HEK293 (cell line): Measurements from ENCODE around the gene CHKA.

Experiments used
- CTCF ChIA-PET: fragments of 350-600 bp; formaldehyde crosslinking; extraction: SDS; loops from one replicate; lab custom pipeline; 2021; ENCODE audit warnings: antibody characterized with exemption; lab: Yijun Ruan, JAX
- POLR2A ChIA-PET: fragments of 300-600 bp; formaldehyde crosslinking; extraction: SDS; loops from one replicate; lab custom pipeline; 2020; ENCODE audit warnings: antibody characterized with exemption, inconsistent platforms; lab: Yijun Ruan, JAX
- H3K27ac ChIP-seq: fragments of 200-500 bp; sonication (Bioruptor generic); 2 replicates; pipeline ENCODE4 v1.5.1; 2014; ENCODE audit warnings: low read depth, low read length, control low read depth, inconsistent platforms; ENCODE audit errors: extremely low read depth
- H3K36me3 ChIP-seq, 2 experiments: fragments of 200-500 bp in 1 of 2; sonication (Bioruptor generic) in 1 of 2; 1 replicate in 1 of 2; 2 replicates in 1 of 2; pipeline ENCODE4 v1.5.1; 2014 to 2017; ENCODE audit warnings: inconsistent platforms in 2 of 2, low read length in 2 of 2; ENCODE audit not compliant: control insufficient read depth in 2 of 2, insufficient read depth in 1 of 2
- H3K4me1 ChIP-seq: fragments of 200-500 bp; sonication (Bioruptor generic); 2 replicates; pipeline ENCODE4 v1.5.1; 2014; ENCODE audit warnings: mild to moderate bottlenecking, low read length, inconsistent platforms; ENCODE audit not compliant: control insufficient read depth, insufficient read depth
- H3K4me3 ChIP-seq: 2 replicates; pipeline ENCODE4 v1.5.1; 2011; ENCODE audit warnings: low read depth, mild to moderate bottlenecking, control low read depth, low read length, moderate library complexity
- H3K9me3 ChIP-seq: fragments of 200-500 bp; sonication (Bioruptor generic); 2 replicates; pipeline ENCODE4 v1.5.1; 2014; ENCODE audit warnings: low read depth, low read length, inconsistent platforms; ENCODE audit not compliant: control insufficient read depth, insufficient read depth
- BCL11B ChIP-seq: fragments of 450-650 bp; formaldehyde crosslinking; IDR thresholded peaks from 2 replicates; pipeline ENCODE4 v1.5.1; 2016; ENCODE audit warnings: low read depth, missing biosample characterization, missing genetic modification characterization
- FEZF1 ChIP-seq: fragments of 450-650 bp; formaldehyde crosslinking; IDR thresholded peaks from 2 replicates; pipeline ENCODE4 v1.5.1; 2016; ENCODE audit warnings: missing biosample characterization, missing genetic modification characterization
- GLIS1 ChIP-seq: fragments of 450-650 bp; formaldehyde crosslinking; IDR thresholded peaks from 2 replicates; pipeline ENCODE4 v1.5.1; 2016; ENCODE audit warnings: missing biosample characterization, missing genetic modification characterization
- KLF1 ChIP-seq: fragments of 450-650 bp; formaldehyde crosslinking; IDR thresholded peaks from 2 replicates; pipeline ENCODE4 v1.5.1; 2016; ENCODE audit warnings: missing biosample characterization, missing genetic modification characterization
- MYNN ChIP-seq: fragments of 450-650 bp; formaldehyde crosslinking; IDR thresholded peaks from 2 replicates; pipeline ENCODE4 v1.5.1; 2016; ENCODE audit warnings: missing biosample characterization, missing genetic modification characterization, borderline replicate concordance
- MZF1 ChIP-seq: fragments of 450-650 bp; formaldehyde crosslinking; IDR thresholded peaks from 2 replicates; pipeline ENCODE4 v1.5.1; 2017; ENCODE audit warnings: missing biosample characterization, missing genetic modification characterization, borderline replicate concordance
- OSR2 ChIP-seq: fragments of 450-650 bp; formaldehyde crosslinking; IDR thresholded peaks from 2 replicates; pipeline ENCODE4 v1.5.1; 2016; ENCODE audit warnings: missing biosample characterization, missing genetic modification characterization
- SALL2 ChIP-seq: fragments of 450-650 bp; formaldehyde crosslinking; IDR thresholded peaks from 2 replicates; pipeline ENCODE4 v1.5.0; 2017; ENCODE audit warnings: missing biosample characterization, mild to moderate bottlenecking, missing genetic modification characterization, borderline replicate concordance
- TCF7L2 ChIP-seq: IDR thresholded peaks from 2 replicates; pipeline ENCODE4 v1.6.1; 2011; ENCODE audit warnings: low read depth, mild to moderate bottlenecking, inconsistent platforms, low read length, moderate library complexity, borderline replicate concordance
- TRIM28 ChIP-seq: IDR thresholded peaks from 2 replicates; pipeline ENCODE4 v1.6.1; 2011; ENCODE audit warnings: low read length, control low read depth, borderline replicate concordance
- YY1 ChIP-seq: fragments of 450-650 bp; formaldehyde crosslinking; IDR thresholded peaks from 2 replicates; pipeline ENCODE4 v1.5.1; 2018; ENCODE audit warnings: missing biosample characterization, missing genetic modification characterization
- ZBTB20 ChIP-seq: fragments of 450-650 bp; formaldehyde crosslinking; IDR thresholded peaks from 2 replicates; pipeline ENCODE4 v1.5.1; 2016; ENCODE audit warnings: missing biosample characterization, missing genetic modification characterization
- ZBTB7A ChIP-seq: fragments of 450-650 bp; formaldehyde crosslinking; IDR thresholded peaks from 2 replicates; pipeline ENCODE4 v1.5.1; 2016; ENCODE audit warnings: low read depth, missing biosample characterization, missing genetic modification characterization
- ZFHX2 ChIP-seq: fragments of 450-650 bp; formaldehyde crosslinking; conservative IDR thresholded peaks from 2 replicates; pipeline ENCODE4 v1.5.1; 2016; ENCODE audit warnings: missing biosample characterization, missing genetic modification characterization
- ZIC2 ChIP-seq: fragments of 450-650 bp; formaldehyde crosslinking; IDR thresholded peaks from 2 replicates; pipeline ENCODE4 v1.5.1; 2016; ENCODE audit warnings: missing biosample characterization, missing genetic modification characterization
- ZNF10 ChIP-seq: fragments of 450-650 bp; formaldehyde crosslinking; IDR thresholded peaks from 2 replicates; pipeline ENCODE4 v1.5.1; 2017; ENCODE audit warnings: missing biosample characterization, missing genetic modification characterization
- ZNF138 ChIP-seq: fragments of 450-650 bp; formaldehyde crosslinking; IDR thresholded peaks from 2 replicates; pipeline ENCODE4 v1.5.1; 2016; ENCODE audit warnings: missing biosample characterization, missing genetic modification characterization, borderline replicate concordance
- ZNF157 ChIP-seq: fragments of 450-650 bp; formaldehyde crosslinking; IDR thresholded peaks from 2 replicates; pipeline ENCODE4 v1.5.1; 2016; ENCODE audit warnings: missing biosample characterization, missing genetic modification characterization
- ZNF174 ChIP-seq: fragments of 450-650 bp; formaldehyde crosslinking; IDR thresholded peaks from 2 replicates; pipeline ENCODE4 v1.5.0; 2017; ENCODE audit warnings: missing biosample characterization, mild to moderate bottlenecking, missing genetic modification characterization
- ZNF175 ChIP-seq: fragments of 450-650 bp; formaldehyde crosslinking; IDR thresholded peaks from 2 replicates; pipeline ENCODE4 v1.5.1; 2016; ENCODE audit warnings: missing biosample characterization, missing genetic modification characterization
- ZNF202 ChIP-seq: fragments of 450-650 bp; formaldehyde crosslinking; IDR thresholded peaks from 2 replicates; pipeline ENCODE4 v1.5.1; 2016; ENCODE audit warnings: missing biosample characterization, missing genetic modification characterization, borderline replicate concordance
- ZNF473 ChIP-seq: fragments of 450-650 bp; formaldehyde crosslinking; IDR thresholded peaks from 2 replicates; pipeline ENCODE4 v1.5.1; 2017; ENCODE audit warnings: missing biosample characterization, missing genetic modification characterization
- ZNF654 ChIP-seq: fragments of 450-650 bp; formaldehyde crosslinking; IDR thresholded peaks from 2 replicates; pipeline ENCODE4 v1.5.1; 2016; ENCODE audit warnings: low read depth, missing biosample characterization, missing genetic modification characterization
- ZNF776 ChIP-seq: fragments of 450-650 bp; formaldehyde crosslinking; IDR thresholded peaks from 2 replicates; pipeline ENCODE4 v1.5.0; 2017; ENCODE audit warnings: missing biosample characterization, missing genetic modification characterization, borderline replicate concordance
- ZNF777 ChIP-seq: fragments of 450-650 bp; formaldehyde crosslinking; IDR thresholded peaks from 2 replicates; pipeline ENCODE4 v1.5.1; 2017; ENCODE audit warnings: missing biosample characterization, missing genetic modification characterization, borderline replicate concordance
- ZNF791 ChIP-seq: fragments of 450-650 bp; formaldehyde crosslinking; IDR thresholded peaks from 2 replicates; pipeline ENCODE4 v1.5.1; 2016; ENCODE audit warnings: missing biosample characterization, missing genetic modification characterization
- ZNF837 ChIP-seq: fragments of 450-650 bp; formaldehyde crosslinking; IDR thresholded peaks from 2 replicates; pipeline ENCODE4 v1.5.1; 2016; ENCODE audit warnings: missing biosample characterization, missing genetic modification characterization
- ZSCAN23 ChIP-seq: fragments of 450-650 bp; formaldehyde crosslinking; IDR thresholded peaks from 2 replicates; pipeline ENCODE4 v1.5.1; 2016; ENCODE audit warnings: missing biosample characterization, missing genetic modification characterization
- ZXDB ChIP-seq: fragments of 450-650 bp; formaldehyde crosslinking; IDR thresholded peaks from 2 replicates; pipeline ENCODE4 v1.5.1; 2016; ENCODE audit warnings: missing biosample characterization, missing genetic modification characterization
- TF ChIP-seq, protein P1 (sequence below): fragments of 450-650 bp; formaldehyde crosslinking; IDR thresholded peaks from 2 replicates; pipeline ENCODE4 v1.5.1; 2017; ENCODE audit warnings: missing biosample characterization, missing genetic modification characterization
- TF ChIP-seq, protein P2 (sequence below): fragments of 450-650 bp; formaldehyde crosslinking; IDR thresholded peaks from 2 replicates; pipeline ENCODE4 v1.5.1; 2016; ENCODE audit warnings: missing biosample characterization, missing genetic modification characterization
- TF ChIP-seq, protein P3 (sequence below): fragments of 450-650 bp; formaldehyde crosslinking; IDR thresholded peaks from 2 replicates; pipeline ENCODE4 v1.5.1; 2016; ENCODE audit warnings: missing biosample characterization, missing genetic modification characterization

The CHKA gene

DNA sequence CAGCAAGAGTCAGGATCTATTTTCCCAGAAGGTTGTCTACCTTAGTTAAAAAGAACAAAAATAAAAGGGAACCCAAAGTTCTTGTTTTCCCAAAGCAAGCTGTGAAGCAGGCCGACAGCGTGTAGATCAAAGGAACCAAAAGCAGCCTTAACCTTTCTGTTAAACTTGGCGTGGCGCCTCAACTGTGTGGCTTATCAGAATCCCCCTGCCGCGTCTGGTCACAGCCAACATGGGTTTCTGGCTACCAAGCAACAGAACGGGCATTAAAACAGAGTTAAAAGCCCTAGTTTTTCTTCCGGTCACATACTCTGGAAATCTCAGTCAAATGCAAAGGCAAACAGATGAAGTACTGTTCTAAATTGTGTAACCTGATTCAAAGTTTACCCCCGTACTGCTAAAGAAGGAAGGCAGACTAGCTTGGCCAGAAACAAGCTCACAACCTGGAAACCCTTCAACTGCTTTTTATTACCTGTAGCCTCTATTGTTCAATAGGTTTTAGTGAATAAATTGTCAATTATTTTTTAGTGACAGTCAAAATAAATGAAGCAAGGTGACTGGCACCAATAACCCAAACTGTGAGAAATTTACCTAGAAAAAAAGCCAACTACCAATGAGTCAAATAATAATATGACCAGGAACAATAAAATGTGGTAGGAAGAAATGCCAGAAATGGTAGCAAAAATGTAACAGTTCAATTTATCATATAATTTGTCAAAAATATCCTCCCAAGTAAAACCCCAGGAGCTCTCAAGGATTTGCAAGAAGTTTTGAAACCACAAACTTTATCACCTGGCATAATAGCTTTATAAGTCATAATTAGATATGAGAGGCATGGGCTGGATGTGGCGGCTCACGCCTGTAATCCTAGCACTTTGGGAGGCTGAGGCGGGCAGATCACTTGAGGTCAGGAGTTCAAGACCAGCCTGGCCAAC lies 21.4 kb downstream of the CHKA start:
- Histone ChIP-seq H3K4me1 (peaks cover 4% of the 10 kb centered on the region; the same call in 1 of the 2 replicates), H3K27ac (peak overlapping the region; percentile 11; the same call in 1 of the 2 replicates), H3K36me3 (no peaks in the 10 kb centered on the region), H3K4me3 (no peak overlapping the region), H3K9me3 (no peaks in the 10 kb centered on the region)
- CTCF ChIA-PET: interaction anchor here (0.7 kb wide), 1 partner anchor 157 kb away, joined by 3 read pairs; no protein-coding TSS in a partner anchor
- TF ChIP-seq ZNF157 (tag by site-specific recombination) (no peak), ZSCAN23 (tag by site-specific recombination) (no peak), ZNF654 (tag by site-specific recombination) (no peak), FEZF1 (no peak), TCF7L2 (peak; percentile 89), TRIM28 (peak; percentile 43; the same call in 1 of the 2 replicates), ZIC2 (tag by site-specific recombination) (peak; percentile 57), OSR2 (tag by site-specific recombination) (no peak), ZNF10 (peak; percentile 63; the same call in 1 of the 2 replicates), ZXDB (tag by site-specific recombination) (0 out of 2 replicates have a peak, but pooled peaks have one; percentile 19), MYNN (peak; percentile 83), MZF1 (tag by site-specific recombination) (0 out of 2 replicates have a peak, but pooled peaks have one; percentile 29), ZNF174 (tag by site-specific recombination) (no peak)
- TF ChIP-seq, protein P1, sequence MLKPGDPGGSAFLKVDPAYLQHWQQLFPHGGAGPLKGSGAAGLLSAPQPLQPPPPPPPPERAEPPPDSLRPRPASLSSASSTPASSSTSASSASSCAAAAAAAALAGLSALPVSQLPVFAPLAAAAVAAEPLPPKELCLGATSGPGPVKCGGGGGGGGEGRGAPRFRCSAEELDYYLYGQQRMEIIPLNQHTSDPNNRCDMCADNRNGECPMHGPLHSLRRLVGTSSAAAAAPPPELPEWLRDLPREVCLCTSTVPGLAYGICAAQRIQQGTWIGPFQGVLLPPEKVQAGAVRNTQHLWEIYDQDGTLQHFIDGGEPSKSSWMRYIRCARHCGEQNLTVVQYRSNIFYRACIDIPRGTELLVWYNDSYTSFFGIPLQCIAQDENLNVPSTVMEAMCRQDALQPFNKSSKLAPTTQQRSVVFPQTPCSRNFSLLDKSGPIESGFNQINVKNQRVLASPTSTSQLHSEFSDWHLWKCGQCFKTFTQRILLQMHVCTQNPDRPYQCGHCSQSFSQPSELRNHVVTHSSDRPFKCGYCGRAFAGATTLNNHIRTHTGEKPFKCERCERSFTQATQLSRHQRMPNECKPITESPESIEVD (tag by site-specific recombination): peak; percentile 82
- POLR2A ChIA-PET: no interaction called here

DNA sequence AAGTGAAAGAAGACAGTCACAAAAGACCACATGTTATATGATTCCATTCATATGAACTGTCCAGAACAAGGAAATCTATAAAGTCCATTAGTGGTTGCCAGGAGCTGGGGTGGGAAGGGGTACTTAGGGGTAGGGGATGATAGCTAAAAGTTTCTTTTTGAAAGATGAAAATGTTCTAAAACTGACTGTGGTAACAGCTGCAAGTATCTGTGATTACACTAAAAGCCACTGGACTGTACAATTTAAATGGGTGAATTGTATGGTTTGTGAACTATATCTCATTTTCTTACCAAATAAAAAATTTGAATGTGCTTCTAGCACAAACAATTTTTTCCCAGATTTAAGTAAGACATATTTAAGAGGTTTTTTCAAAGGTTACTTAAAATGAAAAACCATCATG lies 22.1 kb downstream of the CHKA start:
- Histone ChIP-seq H3K4me1 (peaks cover 4% of the 10 kb centered on the region; the same call in 1 of the 2 replicates), H3K9me3 (no peaks in the 10 kb centered on the region), H3K4me3 (no peak overlapping the region), H3K36me3 (peaks cover 0 to 5% of the 10 kb centered on the region in 2 experiments; a peak in 1 of 3 replicates), H3K27ac (no peak overlapping the region)
- ChIA-PET POLR2A (no interaction called here), CTCF (interaction anchor here (0.7 kb wide), 1 partner anchor 156 kb away, joined by 3 read pairs; no protein-coding TSS in a partner anchor)
- TF ChIP-seq GLIS1 (tag by site-specific recombination): no peak
- TF ChIP-seq, protein P2, sequence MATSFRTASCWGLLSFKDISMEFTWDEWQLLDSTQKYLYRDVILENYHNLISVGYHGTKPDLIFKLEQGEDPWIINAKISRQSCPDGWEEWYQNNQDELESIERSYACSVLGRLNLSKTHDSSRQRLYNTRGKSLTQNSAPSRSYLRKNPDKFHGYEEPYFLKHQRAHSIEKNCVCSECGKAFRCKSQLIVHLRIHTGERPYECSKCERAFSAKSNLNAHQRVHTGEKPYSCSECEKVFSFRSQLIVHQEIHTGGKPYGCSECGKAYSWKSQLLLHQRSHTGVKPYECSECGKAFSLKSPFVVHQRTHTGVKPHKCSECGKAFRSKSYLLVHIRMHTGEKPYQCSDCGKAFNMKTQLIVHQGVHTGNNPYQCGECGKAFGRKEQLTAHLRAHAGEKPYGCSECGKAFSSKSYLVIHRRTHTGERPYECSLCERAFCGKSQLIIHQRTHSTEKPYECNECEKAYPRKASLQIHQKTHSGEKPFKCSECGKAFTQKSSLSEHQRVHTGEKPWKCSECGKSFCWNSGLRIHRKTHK: no peak
- no peak for TF ChIP-seq ZNF175 (tag by site-specific recombination)
- TF ChIP-seq SALL2 (tag by site-specific recombination): no peak
- TF ChIP-seq ZFHX2 (tag by site-specific recombination): no peak
- TF ChIP-seq ZBTB20 (tag by site-specific recombination): no peak
- TF ChIP-seq BCL11B (tag by site-specific recombination): no peak
- TF ChIP-seq ZNF777 (tag by site-specific recombination): no peak
- no peak for TF ChIP-seq YY1 (tag by site-specific recombination)
- TF ChIP-seq ZBTB7A (tag by site-specific recombination): no peak
- TF ChIP-seq ZNF473: no peak
- TF ChIP-seq ZNF791 (tag by site-specific recombination): no peak
- no peak for TF ChIP-seq ZNF202 (tag by site-specific recombination)
- no peak for TF ChIP-seq KLF1
- TF ChIP-seq, protein P3, sequence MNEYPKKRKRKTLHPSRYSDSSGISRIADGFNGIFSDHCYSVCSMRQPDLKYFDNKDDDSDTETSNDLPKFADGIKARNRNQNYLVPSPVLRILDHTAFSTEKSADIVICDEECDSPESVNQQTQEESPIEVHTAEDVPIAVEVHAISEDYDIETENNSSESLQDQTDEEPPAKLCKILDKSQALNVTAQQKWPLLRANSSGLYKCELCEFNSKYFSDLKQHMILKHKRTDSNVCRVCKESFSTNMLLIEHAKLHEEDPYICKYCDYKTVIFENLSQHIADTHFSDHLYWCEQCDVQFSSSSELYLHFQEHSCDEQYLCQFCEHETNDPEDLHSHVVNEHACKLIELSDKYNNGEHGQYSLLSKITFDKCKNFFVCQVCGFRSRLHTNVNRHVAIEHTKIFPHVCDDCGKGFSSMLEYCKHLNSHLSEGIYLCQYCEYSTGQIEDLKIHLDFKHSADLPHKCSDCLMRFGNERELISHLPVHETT (tag by site-specific recombination): no peak
- no peak for TF ChIP-seq ZNF837 (tag by site-specific recombination)
- no peak for TF ChIP-seq ZSCAN23 (tag by site-specific recombination)
- no peak for TF ChIP-seq ZNF776
- no peak for TF ChIP-seq ZNF138 (tag by site-specific recombination)
